Prostate gland (tissue), 2 donors: Measurements from ENCODE around the gene MXD4. TPM values are rescaled to one million over a fixed set of nuclear protein-coding genes. Genes with fewer than 3 reads are reported as not detected.

Source experiments
- DNase-seq: peaks from one replicate; pipeline ENCODE4 v3.0.0-alpha.2; 2019; ENCODE audit warnings: low spot score
- H3K27ac ChIP-seq, 2 donors: fragments of 200-600 bp; sonication (generic); 2 replicates each; pipeline ENCODE4 v1.5.1; 2017 to 2019
- H3K27me3 ChIP-seq: fragments of 200-600 bp; sonication (generic); replicated peaks from 2 replicates; pipeline ENCODE4 v1.5.1; 2019; ENCODE audit not compliant: insufficient read depth
- H3K36me3 ChIP-seq, 2 donors: fragments of 200-600 bp; sonication (generic); 1 replicate in 1 of 2; 2 replicates in 1 of 2; pipeline versions ENCODE4 v1.5.1 to v1.8.1; 2017 to 2019
- H3K4me1 ChIP-seq: fragments of 200-600 bp; sonication (generic); replicated peaks from 2 replicates; pipeline ENCODE4 v1.5.1; 2019
- H3K4me3 ChIP-seq, 2 donors: fragments of 200-600 bp; sonication (generic); 2 replicates each; pipeline ENCODE4 v1.5.1; 2017 to 2019
- H3K9me3 ChIP-seq: fragments of 200-600 bp; sonication (generic); 2 replicates; pipeline ENCODE4 v1.5.1; 2017
- POLR2A ChIP-seq: fragments of 450-650 bp; IDR thresholded peaks from one replicate; pipeline ENCODE4 v1.6.1; 2016; ENCODE audit warnings: antibody characterized with exemption, mild to moderate bottlenecking
- POLR2AphosphoS5 ChIP-seq: sonication (generic); formaldehyde crosslinking; IDR thresholded peaks from one replicate; pipeline ENCODE4 v1.6.1; 2017; ENCODE audit warnings: antibody characterized with exemption
- WGBS: methylation state at CpG from one replicate; pipeline ENCODE4 v1.1.5; 2018; 5-methylcytosine and 5-hydroxymethylcytosine counted together
- intact Hi-C: fragments of 100-400 bp; cut with DNase I; formaldehyde crosslinking; loops from one replicate; pipeline ENCODE4 v1.14.2; 2022
- total RNA-seq, 2 donors: library from RNA; depleted of rRNA; stranded (reverse); fragments of >200 nt; gene quantifications; one replicate each; pipeline ENCODE4 v1.1.0, GENCODE V29; 2016
- TF ChIP-seq, protein P1 (sequence below), 4 experiments: fragments of 200-600 bp in 2 of 4; fragments of 450-650 bp in 2 of 4; sonication (generic) in 2 of 4; IDR thresholded peaks; 1 replicate in 3 of 4; 2 replicates in 1 of 4; pipeline ENCODE4 v1.5.1; 2016 to 2019; ENCODE audit warnings: antibody characterized with exemption in 4 of 4, mild to moderate bottlenecking in 2 of 4, moderate library complexity in 2 of 4

The MXD4 gene
- total RNA-seq, 2 donors from 2014 or later, result 63.4 to 81.1 TPM

DNA sequence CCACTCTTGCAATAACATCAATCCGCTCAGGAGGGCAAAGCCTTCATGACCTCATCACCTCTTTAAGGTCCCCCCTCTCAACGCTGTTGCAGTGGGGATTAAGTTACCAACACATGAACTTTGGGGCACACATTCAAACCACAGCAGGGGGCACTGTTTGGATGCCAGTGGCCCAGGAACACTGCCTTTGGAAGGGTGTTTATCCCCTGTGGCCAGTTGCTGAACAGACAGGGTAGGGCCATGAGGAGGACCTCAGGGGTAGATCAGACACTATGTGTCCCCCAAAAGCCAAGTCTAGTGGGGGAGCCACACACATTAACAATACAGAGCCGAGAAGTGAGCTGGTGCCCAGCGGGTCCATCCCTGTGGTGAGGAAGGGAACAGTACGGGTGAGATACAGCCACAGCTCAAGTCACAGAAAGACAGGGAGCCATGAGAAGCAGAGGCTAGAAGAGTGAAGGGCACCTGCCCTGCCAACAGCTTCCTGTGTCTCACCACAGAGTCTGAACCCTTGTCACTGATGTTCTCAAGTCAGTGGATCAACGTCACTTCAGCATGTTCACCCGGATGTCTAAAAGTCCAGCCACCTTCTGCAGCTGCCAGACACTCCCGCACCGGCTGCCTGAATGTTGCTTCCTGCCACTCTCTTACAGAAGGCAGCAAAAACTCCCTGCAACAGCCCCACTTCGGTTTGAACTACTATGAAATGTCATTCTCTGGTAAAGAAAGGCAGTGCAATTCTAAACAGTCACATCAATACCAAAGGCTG, 19.9 kb upstream of the MXD4 start:
- Histone ChIP-seq H3K4me3 (no peak overlapping the region), H3K9me3 (no peaks in the 10 kb centered on the region), H3K27me3 (no peaks in the 10 kb centered on the region), H3K4me1 (no peaks in the 10 kb centered on the region), H3K36me3 (no peaks in the 10 kb centered on the region), H3K27ac (no peak overlapping the region)
- TF ChIP-seq POLR2AphosphoS5, result no peak
- TF ChIP-seq, protein P1, sequence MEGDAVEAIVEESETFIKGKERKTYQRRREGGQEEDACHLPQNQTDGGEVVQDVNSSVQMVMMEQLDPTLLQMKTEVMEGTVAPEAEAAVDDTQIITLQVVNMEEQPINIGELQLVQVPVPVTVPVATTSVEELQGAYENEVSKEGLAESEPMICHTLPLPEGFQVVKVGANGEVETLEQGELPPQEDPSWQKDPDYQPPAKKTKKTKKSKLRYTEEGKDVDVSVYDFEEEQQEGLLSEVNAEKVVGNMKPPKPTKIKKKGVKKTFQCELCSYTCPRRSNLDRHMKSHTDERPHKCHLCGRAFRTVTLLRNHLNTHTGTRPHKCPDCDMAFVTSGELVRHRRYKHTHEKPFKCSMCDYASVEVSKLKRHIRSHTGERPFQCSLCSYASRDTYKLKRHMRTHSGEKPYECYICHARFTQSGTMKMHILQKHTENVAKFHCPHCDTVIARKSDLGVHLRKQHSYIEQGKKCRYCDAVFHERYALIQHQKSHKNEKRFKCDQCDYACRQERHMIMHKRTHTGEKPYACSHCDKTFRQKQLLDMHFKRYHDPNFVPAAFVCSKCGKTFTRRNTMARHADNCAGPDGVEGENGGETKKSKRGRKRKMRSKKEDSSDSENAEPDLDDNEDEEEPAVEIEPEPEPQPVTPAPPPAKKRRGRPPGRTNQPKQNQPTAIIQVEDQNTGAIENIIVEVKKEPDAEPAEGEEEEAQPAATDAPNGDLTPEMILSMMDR (IDR thresholded peaks at IDR 0.05), result no peak
- no peak for TF ChIP-seq POLR2A
- 67% methylated on average over 10 of the region's 10 CpGs for WGBS
- intact Hi-C loops, result no loop called here
- DNase-seq, result no peak

DNA sequence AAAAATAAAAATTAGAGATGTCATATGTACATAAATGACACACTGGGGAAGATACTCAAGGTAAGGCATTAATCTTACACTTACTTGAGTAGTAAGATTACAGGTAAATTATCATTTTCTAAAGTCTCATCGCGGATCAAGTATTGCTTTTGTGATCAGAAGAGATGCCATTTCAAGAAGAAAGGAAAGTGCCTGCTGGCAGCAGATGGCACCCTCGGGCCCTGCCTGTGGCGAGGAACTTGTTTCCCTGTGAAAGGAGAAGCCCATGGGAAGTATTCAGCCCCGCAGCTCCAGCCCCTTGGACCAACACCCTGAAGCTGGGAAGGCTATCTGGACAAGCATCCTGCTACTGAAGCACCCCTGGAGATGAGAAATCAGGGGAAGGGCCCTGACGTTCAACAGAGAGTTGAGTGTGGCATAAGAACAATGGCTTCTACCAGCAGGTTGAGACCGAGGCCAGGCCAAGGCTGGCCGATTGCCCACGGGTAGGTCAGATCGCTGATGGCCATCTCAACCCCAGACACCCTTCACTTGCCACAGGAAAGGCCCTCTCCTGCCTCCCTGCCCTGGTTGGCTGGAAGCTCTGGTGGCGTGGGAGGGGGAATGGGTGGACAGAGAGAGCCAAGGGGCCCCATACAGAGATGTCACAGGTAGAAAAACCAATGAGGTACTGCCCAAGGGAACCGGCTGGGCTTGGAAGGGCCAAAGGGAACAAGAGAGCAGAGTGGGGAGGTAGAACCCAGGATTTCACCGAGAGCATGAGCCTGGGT, 18.8 kb upstream of the MXD4 start:
- 74% methylated on average over 13 of the region's 13 CpGs for WGBS
- no peaks in the 10 kb centered on the region for H3K36me3 ChIP-seq
- TF ChIP-seq POLR2A (no peak), POLR2AphosphoS5 (no peak)
- TF ChIP-seq, protein P1 (IDR thresholded peaks at IDR 0.05), result no peak
- no peak overlapping the region for H3K27ac ChIP-seq
- intact Hi-C loops, result no loop called here
- no peaks in the 10 kb centered on the region for H3K4me1 ChIP-seq
- H3K4me3 ChIP-seq, result no peak overlapping the region
- no peak for DNase-seq
- H3K9me3 ChIP-seq, result no peaks in the 10 kb centered on the region
- no peaks in the 10 kb centered on the region for H3K27me3 ChIP-seq

DNA sequence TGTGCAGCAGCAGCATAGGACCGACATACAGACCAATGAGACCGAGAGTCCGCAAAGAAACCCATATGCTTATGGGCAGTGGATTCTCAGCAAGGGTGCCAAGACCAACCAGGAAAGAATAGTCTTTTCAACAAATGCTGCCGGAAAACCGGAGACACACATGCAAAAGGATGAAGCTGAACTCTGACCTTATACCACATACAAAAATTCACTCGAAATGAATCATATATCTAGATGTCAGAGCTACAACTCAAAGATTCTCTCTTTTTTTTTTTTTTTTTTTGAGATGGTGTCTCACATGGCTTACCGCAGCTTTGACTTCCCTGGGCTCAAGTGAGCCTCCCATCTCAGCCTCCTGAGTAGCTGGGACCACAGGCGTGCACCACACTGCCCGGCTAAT, 16.0 kb upstream of the MXD4 start:
- DNase-seq, result no peak
- 96% methylated on average over 9 of the region's 9 CpGs for WGBS
- intact Hi-C loops, result no loop called here
- H3K27ac ChIP-seq, result no peak overlapping the region
- no peaks in the 10 kb centered on the region for H3K36me3 ChIP-seq
- no peaks in the 10 kb centered on the region for H3K9me3 ChIP-seq
- TF ChIP-seq POLR2AphosphoS5 (no peak), POLR2A (no peak)
- TF ChIP-seq, protein P1 (IDR thresholded peaks at IDR 0.05), result no peak
- no peak overlapping the region for H3K4me3 ChIP-seq
- no peaks in the 10 kb centered on the region for H3K4me1 ChIP-seq
- no peaks in the 10 kb centered on the region for H3K27me3 ChIP-seq

DNA sequence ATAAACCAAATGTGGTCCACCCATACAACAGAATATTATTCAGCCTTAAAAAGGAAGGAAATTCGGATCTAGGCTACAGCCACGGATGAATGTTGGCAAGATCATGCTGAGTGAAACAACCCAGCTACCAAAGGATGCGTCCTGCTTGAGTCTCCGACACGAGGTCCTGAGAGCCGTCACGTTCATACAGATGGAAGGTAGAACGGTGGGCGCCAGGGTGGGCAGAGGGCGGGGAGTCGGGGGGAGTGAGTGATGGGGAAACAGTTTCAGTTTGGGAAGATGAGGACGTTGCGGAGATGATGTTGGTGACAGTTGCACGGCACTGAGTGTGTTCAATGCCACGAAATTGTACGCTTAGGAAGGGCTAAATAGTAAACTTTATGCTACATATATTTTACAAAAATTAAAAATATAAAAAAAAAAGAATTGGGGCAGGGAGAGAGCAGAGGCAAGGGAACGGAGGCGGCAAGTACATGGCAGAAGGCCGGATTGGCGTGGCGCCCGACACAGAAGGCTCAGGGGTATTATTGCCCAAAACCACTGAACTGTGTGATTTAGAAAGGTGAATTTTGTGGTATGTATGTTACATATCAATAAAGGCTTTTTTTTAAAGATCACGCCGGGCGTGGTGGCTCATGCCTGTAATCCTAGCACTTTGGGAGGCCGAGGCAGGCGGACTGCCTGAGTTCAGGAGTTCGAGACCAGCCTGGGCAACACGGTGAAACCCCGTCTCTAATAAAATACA, 14.8 kb upstream of the MXD4 start:
- no peaks in the 10 kb centered on the region for H3K27me3 ChIP-seq
- no peaks in the 10 kb centered on the region for H3K9me3 ChIP-seq
- H3K36me3 ChIP-seq, result no peaks in the 10 kb centered on the region
- TF ChIP-seq POLR2AphosphoS5, result no peak
- TF ChIP-seq, protein P1 (IDR thresholded peaks at IDR 0.05), result no peak
- no peak for TF ChIP-seq POLR2A
- no peak overlapping the region for H3K4me3 ChIP-seq
- H3K4me1 ChIP-seq, result no peaks in the 10 kb centered on the region
- intact Hi-C loops, result no loop called here
- no peak overlapping the region for H3K27ac ChIP-seq
- no peak for DNase-seq
- 91% methylated on average over 30 of the region's 30 CpGs for WGBS
